Kidney epithelial cell (primary cell): ENCODE results near the gene TSR3. TPM values are rescaled to one million over a fixed set of nuclear protein-coding genes. Genes with fewer than 3 reads are reported as not detected.

Source experiments
- DNase-seq: peaks from one replicate; pipeline ENCODE4 v3.0.0-alpha.2; 2010; ENCODE audit warnings: low read depth
- H3K27me3 ChIP-seq: 2 replicates; pipeline ENCODE4 v1.6.0; 2011; ENCODE audit warnings: low read length; ENCODE audit not compliant: control insufficient read depth, insufficient read depth
- H3K36me3 ChIP-seq: 2 replicates; pipeline ENCODE4 v1.5.1; 2011; ENCODE audit warnings: low read length; ENCODE audit not compliant: control insufficient read depth, insufficient read depth
- H3K4me3 ChIP-seq: 2 replicates; pipeline ENCODE4 v1.5.1; 2011; ENCODE audit warnings: low read depth, mild to moderate bottlenecking, control low read depth, low read length
- CTCF ChIP-seq: IDR thresholded peaks from 2 replicates; pipeline ENCODE4 v1.5.1; 2011; ENCODE audit warnings: mild to moderate bottlenecking, moderate library complexity, low read length, control low read depth, inconsistent platforms; ENCODE audit not compliant: insufficient read depth, poor library complexity, severe bottlenecking
- total RNA-seq: library from RNA; depleted of rRNA; stranded (reverse); fragments of >200 nt; gene quantifications from 2 replicates; pipeline ENCODE4 v1.2.3, GENCODE V29; 2015

TSR3 gene
- total RNA-seq, 1 donor from 2014 or later: 138 TPM

- no peaks in the 10 kb centered on the region for H3K27me3 ChIP-seq
- DNase-seq: no peak
- TF ChIP-seq CTCF: no peak
- H3K4me3 ChIP-seq: no peak overlapping the region
- H3K36me3 ChIP-seq: peaks cover 4% of the 10 kb centered on the region
These were observed 10.1 kb upstream of the TSR3 start for GRCh38 chr16:1361685-1362360.

- no peak for TF ChIP-seq CTCF
- H3K27me3 ChIP-seq: no peaks in the 10 kb centered on the region
- H3K36me3 ChIP-seq: peaks cover 3% of the 10 kb centered on the region
- DNase-seq: no peak
- no peak overlapping the region for H3K4me3 ChIP-seq
These were observed 6.4 kb upstream of the TSR3 start for GRCh38 chr16:1357906-1358566.

- no peak overlapping the region for H3K4me3 ChIP-seq
- TF ChIP-seq CTCF: no peak
- H3K36me3 ChIP-seq: no peaks in the 10 kb centered on the region
- no peak for DNase-seq
- no peaks in the 10 kb centered on the region for H3K27me3 ChIP-seq
These were observed 4.6 kb upstream of the TSR3 start for GRCh38 chr16:1356061-1356900.

- Histone ChIP-seq H3K4me3 (no peak overlapping the region), H3K36me3 (no peaks in the 10 kb centered on the region), H3K27me3 (no peaks in the 10 kb centered on the region)
- DNase-seq: no peak
- no peak for TF ChIP-seq CTCF
These were observed 3.9 kb upstream of the TSR3 start for GRCh38 chr16:1355591-1355990.

- H3K4me3 ChIP-seq: no peak overlapping the region
- DNase-seq: no peak
- no peaks in the 10 kb centered on the region for H3K27me3 ChIP-seq
- no peak for TF ChIP-seq CTCF
- no peaks in the 10 kb centered on the region for H3K36me3 ChIP-seq
These were observed 3.3 kb upstream of the TSR3 start for GRCh38 chr16:1354815-1355540.
